ENCODE data around the gene PAAF1. TPM values are rescaled to one million over a fixed set of nuclear protein-coding genes. Genes with fewer than 3 reads are reported as not detected.
A peak's percentile ranks its signal among the peaks of the same experiment; 100 is the strongest.

The PAAF1 gene
- 36.3 TPM for total RNA-seq

DNA sequence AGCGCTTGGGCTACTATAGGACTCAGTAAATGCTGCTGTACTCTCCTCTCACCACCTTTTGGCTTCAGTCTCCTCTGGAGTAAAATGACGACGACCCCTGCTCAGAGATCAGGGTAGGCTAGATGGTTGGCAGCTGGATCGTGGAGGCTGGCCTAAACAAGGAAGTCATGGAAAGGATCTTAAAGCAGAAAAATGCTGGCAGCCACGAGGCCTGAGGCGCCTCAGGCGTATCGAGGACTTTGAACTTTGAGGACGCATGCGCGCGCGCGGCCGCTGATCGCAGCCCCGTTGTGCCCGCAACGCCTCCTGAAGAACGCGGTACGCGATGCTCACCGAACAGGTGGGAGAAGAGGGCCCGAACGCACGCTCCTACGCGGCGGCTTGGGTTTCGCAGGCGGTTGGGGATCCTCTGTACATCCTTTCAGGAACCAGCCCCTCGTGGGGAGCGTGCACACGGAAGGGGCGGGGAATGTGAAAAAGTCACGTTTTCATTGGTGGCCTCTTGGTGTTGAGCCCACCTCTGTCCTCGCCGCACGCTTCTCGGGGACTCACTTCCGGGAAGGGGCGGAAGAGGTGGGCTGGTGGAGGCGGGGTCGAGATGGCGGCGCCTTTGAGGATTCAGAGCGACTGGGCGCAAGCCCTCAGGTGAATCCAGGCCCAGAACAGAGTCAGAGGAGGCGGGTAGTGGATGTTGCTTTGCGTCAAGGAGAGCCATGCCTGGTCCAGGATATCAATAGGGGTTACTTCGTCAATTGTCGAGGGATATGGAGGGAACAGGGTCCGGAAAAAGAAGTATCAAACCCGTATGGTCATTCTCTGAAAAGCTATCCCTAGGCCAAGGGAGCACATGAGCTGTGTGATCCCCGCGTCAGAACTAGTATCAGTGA is at the start of gene PAAF1, which contains the start of gene COA4:
PAAF1 (plus strand) TSS at position 576 of the 887 bp plus-strand sequence; CDS start at position 599, 23 bp downstream.
COA4 (minus strand) TSS at position 423 of the 887 bp plus-strand sequence. CDS start 3,468 bp downstream, outside the sequence.
- Histone ChIP-seq H3K36me3 (peaks cover 10 to 25% of the 10 kb centered on the region in 2 donors), H3K27me3 (no peaks in the 10 kb centered on the region), H3K4me3 (peak within 1 kb of the TSS; percentile 73 to 86), H3K4me1 (peaks cover 3 to 15% of the 10 kb centered on the region in 2 donors), H3K9me3 (no peaks in the 10 kb centered on the region), H3K27ac (peak within 1 kb of the TSS; percentile 82 to 86)
- TF ChIP-seq CTCF (IDR thresholded peaks at IDR 0.05) = no peak
- peak; percentile 79 to 96 for DNase-seq (ENCODE audit: low spot score in 2 of 2)
- intact Hi-C loops (cut with DNase I) = loop anchor here (1.0 to 10.0 kb wide), 5 partner anchors 89 to 1652 kb away; partner anchors contain the start of genes C2CD3, INPPL1, MRPL48 and PPME1

- peaks cover 19 to 24% of the 10 kb centered on the region in 2 donors for H3K36me3 ChIP-seq
- no peak for DNase-seq (ENCODE audit: low spot score in 2 of 2)
- no peak for TF ChIP-seq CTCF (IDR thresholded peaks at IDR 0.05)
Observed at GRCh38 chr11:73830261-73830660, 46.5 kb upstream of the PAAF1 start.

DNA sequence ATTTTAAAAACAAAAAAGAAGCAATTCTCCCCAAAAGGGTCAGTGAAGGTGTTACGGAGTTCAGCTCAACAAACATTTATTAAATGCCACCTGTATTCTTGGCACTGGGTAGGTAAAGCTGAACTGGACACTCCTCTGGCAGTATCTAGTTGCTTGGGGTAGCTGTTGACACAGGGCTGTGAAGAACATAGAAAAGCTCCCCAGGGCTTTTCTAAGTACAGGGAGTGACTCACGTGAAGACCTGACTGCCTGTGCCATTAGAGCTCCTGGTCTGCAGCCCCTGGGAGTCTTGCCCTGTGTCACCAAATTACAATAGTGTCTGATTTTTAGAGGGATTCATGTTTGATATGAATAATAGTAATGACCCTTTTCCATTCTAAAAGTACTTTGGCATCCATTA is 43.7 kb upstream of the PAAF1 start:
- no peak for DNase-seq (ENCODE audit: low spot score in 2 of 2)
- Histone ChIP-seq H3K27ac (no peak overlapping the region), H3K4me3 (no peak overlapping the region), H3K36me3 (peaks cover 14 to 18% of the 10 kb centered on the region in 2 donors), H3K27me3 (no peaks in the 10 kb centered on the region), H3K4me1 (no peaks in the 10 kb centered on the region), H3K9me3 (no peaks in the 10 kb centered on the region)
- TF ChIP-seq CTCF (IDR thresholded peaks at IDR 0.05) = no peak
- intact Hi-C loops (cut with DNase I) = no loop called here

More at GRCh38 chr11:73830261-73830660, 46.5 kb upstream of the PAAF1 start:
- H3K27ac ChIP-seq = no peak overlapping the region
- no peaks in the 10 kb centered on the region for H3K27me3 ChIP-seq
- intact Hi-C loops (cut with DNase I) = no loop called here
- H3K4me3 ChIP-seq = no peak overlapping the region
- H3K9me3 ChIP-seq = no peaks in the 10 kb centered on the region
- H3K4me1 ChIP-seq = no peaks in the 10 kb centered on the region

DNA sequence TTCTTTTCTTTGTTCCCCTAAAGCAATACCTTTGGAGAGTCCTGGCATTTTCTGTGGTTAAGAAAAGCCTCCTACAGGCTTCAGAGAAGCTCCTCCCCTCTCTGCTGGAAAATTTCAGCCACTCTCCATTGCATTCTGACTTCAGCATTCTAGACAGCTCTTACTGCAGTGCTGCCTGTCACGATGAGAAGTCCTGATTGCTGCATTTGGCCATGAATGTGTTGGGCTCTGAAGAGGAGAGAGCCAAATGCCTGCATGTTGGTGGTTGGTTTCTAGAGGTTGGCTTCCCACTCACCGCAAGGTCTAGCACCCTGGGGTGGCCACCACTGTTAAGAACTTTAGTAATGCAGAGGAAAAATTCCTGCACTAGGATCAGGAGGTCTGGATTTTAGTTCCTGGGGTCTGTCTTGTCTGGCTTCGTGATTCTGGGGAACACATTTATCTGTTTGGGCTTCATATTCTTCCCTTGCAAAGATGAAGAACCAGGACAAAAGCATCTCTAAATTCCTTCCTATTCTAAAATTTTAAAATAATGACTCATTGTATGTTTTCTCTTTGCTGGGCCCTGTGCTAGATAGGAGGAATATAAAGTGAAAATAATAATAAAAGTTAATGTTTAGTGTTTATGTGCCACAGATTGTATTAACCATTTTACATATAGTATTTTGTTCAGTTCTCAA is 38.2 kb upstream of the PAAF1 start:
- H3K9me3 ChIP-seq = no peaks in the 10 kb centered on the region
- no peak for TF ChIP-seq CTCF (IDR thresholded peaks at IDR 0.05)
- intact Hi-C loops (cut with DNase I) = no loop called here
- no peaks in the 10 kb centered on the region for H3K27me3 ChIP-seq
- H3K4me3 ChIP-seq = no peak overlapping the region
- no peak overlapping the region for H3K27ac ChIP-seq
- DNase-seq (ENCODE audit: low spot score in 2 of 2) = no peak
- H3K4me1 ChIP-seq = no peaks in the 10 kb centered on the region
- peaks cover 11 to 12% of the 10 kb centered on the region in 2 donors for H3K36me3 ChIP-seq

DNA sequence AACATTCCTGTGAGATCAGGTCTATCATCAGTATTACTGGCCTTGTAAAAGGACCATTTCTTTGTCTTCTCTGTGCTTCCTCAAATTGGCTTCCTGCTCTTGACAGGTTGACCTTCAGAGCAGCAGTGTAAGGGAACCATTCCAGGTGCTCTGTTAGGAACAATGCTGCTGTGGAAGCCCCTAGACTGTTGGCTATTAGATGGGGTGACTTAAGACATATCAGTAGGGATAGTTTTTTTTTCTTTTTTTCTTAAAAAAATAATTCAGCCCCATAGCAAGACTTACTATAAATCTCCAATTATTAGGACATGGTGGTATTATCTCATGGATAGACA is 37.7 kb upstream of the PAAF1 start:
- DNase-seq (ENCODE audit: low spot score in 2 of 2) = no peak
- Histone ChIP-seq H3K4me3 (no peak overlapping the region), H3K4me1 (no peaks in the 10 kb centered on the region), H3K9me3 (no peaks in the 10 kb centered on the region), H3K27me3 (no peaks in the 10 kb centered on the region), H3K36me3 (peaks cover 16 to 17% of the 10 kb centered on the region in 2 donors), H3K27ac (no peak overlapping the region)
- intact Hi-C loops (cut with DNase I) = no loop called here
- no peak for TF ChIP-seq CTCF (IDR thresholded peaks at IDR 0.05)
